Endodermal cell (in vitro differentiated cells): ENCODE measurements around the gene SCT. TPM values are rescaled to one million over a fixed set of nuclear protein-coding genes. Genes with fewer than 3 reads are reported as not detected.

ENCODE experiments used
- DNase-seq: peaks from one replicate; pipeline ENCODE4 v3.0.0-alpha.2; 2017
- H3K27ac ChIP-seq: 2 replicates; pipeline ENCODE4 v1.5.1; 2013; ENCODE audit warnings: mild to moderate bottlenecking, low read depth, low read length, moderate library complexity
- H3K27me3 ChIP-seq: 2 replicates; pipeline ENCODE4 v1.6.1; 2013; ENCODE audit warnings: mild to moderate bottlenecking, low read length, moderate library complexity; ENCODE audit not compliant: insufficient read depth, control insufficient read depth, poor library complexity, severe bottlenecking
- H3K36me3 ChIP-seq: 2 replicates; pipeline ENCODE4 v1.7.0; 2013; ENCODE audit warnings: mild to moderate bottlenecking, low read length, moderate library complexity; ENCODE audit not compliant: control insufficient read depth, insufficient read depth
- H3K4me1 ChIP-seq: one replicate; pipeline ENCODE4 v1.7.0; 2013; ENCODE audit warnings: low read length; ENCODE audit not compliant: control insufficient read depth, insufficient read depth
- H3K4me3 ChIP-seq: 2 replicates; pipeline ENCODE4 v1.5.1; 2013; ENCODE audit warnings: mild to moderate bottlenecking, low read length, moderate library complexity
- H3K9ac ChIP-seq: 2 replicates; pipeline ENCODE4 v1.6.1; 2013; ENCODE audit warnings: mild to moderate bottlenecking, low read length, moderate library complexity; ENCODE audit not compliant: poor library complexity, severe bottlenecking; ENCODE audit errors: extremely low read depth
- H3K9me3 ChIP-seq: 2 replicates; pipeline ENCODE4 v1.6.1; 2013; ENCODE audit warnings: mild to moderate bottlenecking, low read length, moderate library complexity; ENCODE audit not compliant: control insufficient read depth
- H3K27ac Mint-ChIP-seq: 2 replicates; pipeline ENCODE4 v1.8.0; 2020; ENCODE audit warnings: mixed read lengths
- H3K27me3 Mint-ChIP-seq: 2 replicates; pipeline ENCODE4 v1.8.0; 2021; ENCODE audit warnings: mild to moderate bottlenecking, mixed read lengths; ENCODE audit not compliant: insufficient read depth
- H3K36me3 Mint-ChIP-seq: 2 replicates; pipeline ENCODE4 v1.8.0; 2020; ENCODE audit warnings: low read depth, mixed read lengths
- H3K4me1 Mint-ChIP-seq: 2 replicates; pipeline ENCODE4 v1.8.0; 2020; ENCODE audit warnings: mixed read lengths
- H3K4me3 Mint-ChIP-seq: 2 replicates; pipeline ENCODE4 v1.8.0; 2020; ENCODE audit warnings: mild to moderate bottlenecking, moderate library complexity, mixed read lengths
- H3K9me3 Mint-ChIP-seq: 2 replicates; pipeline ENCODE4 v1.8.0; 2020; ENCODE audit warnings: mild to moderate bottlenecking, mixed read lengths
- CTCF ChIP-seq: fragments of 200-600 bp; sonication (generic); conservative IDR thresholded peaks from 2 replicates; pipeline ENCODE4 v1.5.0; 2021; ENCODE audit warnings: antibody characterized with exemption, mild to moderate bottlenecking
- WGBS, 2 experiments: methylation state at CpG; one replicate each; pipeline versions ENCODE4 v1.1.5 to v1.1.7; 2013; ENCODE audit warnings: missing lambda C conversion rate in 2 of 2, mixed read lengths in 1 of 2; ENCODE audit not compliant: insufficient coverage in 1 of 2, insufficient read length in 1 of 2; 5-methylcytosine and 5-hydroxymethylcytosine counted together
- total RNA-seq, 2 donors: library from RNA; stranded (reverse); fragmentation: NEBNext Ultra II Directional in 1 of 2; extraction: Animal tissue kit (Norgen Biotek cat#: 25700) in 1 of 2; gene quantifications; 2 replicates in 1 of 2; 3 replicates in 1 of 2; pipeline ENCODE4 v1.2.1, GENCODE V29; 2021

Gene SCT
- total RNA-seq, 2 donors from 2014 or later = 3.9 to 6.1 TPM

- TF ChIP-seq CTCF = no peak
- H3K4me3 ChIP-seq = no peak overlapping the region
- H3K9ac ChIP-seq = no peak overlapping the region
- H3K9me3 ChIP-seq = no peaks in the 10 kb centered on the region
- Mint-ChIP-seq H3K4me3 (no peak overlapping the region), H3K4me1 (no peaks in the 10 kb centered on the region), H3K9me3 (no peaks in the 10 kb centered on the region), H3K27me3 (no peaks in the 10 kb centered on the region), H3K27ac (no peak overlapping the region), H3K36me3 (peaks cover 62% of the 10 kb centered on the region)
- WGBS, 2 experiments = 93 to 94% methylated on average over 7 to 10 of the region's 10 CpGs
- H3K27me3 ChIP-seq = no peaks in the 10 kb centered on the region
- H3K27ac ChIP-seq = no peak overlapping the region
- no peak for DNase-seq
- H3K36me3 ChIP-seq = peaks cover 67% of the 10 kb centered on the region
- H3K4me1 ChIP-seq = no peaks in the 10 kb centered on the region
Measured at GRCh38 chr11:596374-596773, 30.6 kb downstream of the SCT start.

- Histone ChIP-seq H3K4me1 (no peaks in the 10 kb centered on the region), H3K27me3 (no peaks in the 10 kb centered on the region), H3K9me3 (no peaks in the 10 kb centered on the region), H3K27ac (no peak overlapping the region), H3K9ac (no peak overlapping the region), H3K4me3 (no peak overlapping the region), H3K36me3 (peaks cover 69% of the 10 kb centered on the region)
- no peak for DNase-seq
- 89 to 98% methylated on average over 3 to 10 of the region's 10 CpGs for WGBS, 2 experiments
- Mint-ChIP-seq H3K9me3 (no peaks in the 10 kb centered on the region), H3K4me3 (no peak overlapping the region), H3K27me3 (no peaks in the 10 kb centered on the region), H3K27ac (no peak overlapping the region), H3K4me1 (no peaks in the 10 kb centered on the region), H3K36me3 (peaks cover 67% of the 10 kb centered on the region)
- no peak for TF ChIP-seq CTCF
Measured at GRCh38 chr11:595400-595799, 31.6 kb downstream of the SCT start.

GRCh38 chr11:593347-593746 is 33.6 kb downstream of the SCT start:
- H3K4me3 ChIP-seq = no peak overlapping the region
- H3K36me3 ChIP-seq = peaks cover 71% of the 10 kb centered on the region
- Mint-ChIP-seq H3K27me3 (no peaks in the 10 kb centered on the region), H3K36me3 (peaks cover 71% of the 10 kb centered on the region), H3K4me1 (no peaks in the 10 kb centered on the region), H3K9me3 (no peaks in the 10 kb centered on the region), H3K4me3 (no peak overlapping the region), H3K27ac (peak overlapping the region; percentile 9)
- no peak for TF ChIP-seq CTCF
- no peaks in the 10 kb centered on the region for H3K27me3 ChIP-seq
- H3K9ac ChIP-seq = no peak overlapping the region
- no peaks in the 10 kb centered on the region for H3K9me3 ChIP-seq
- H3K27ac ChIP-seq = no peak overlapping the region
- no peak for DNase-seq
- no peaks in the 10 kb centered on the region for H3K4me1 ChIP-seq
- WGBS, 2 experiments = 94 to 96% methylated on average over 19 to 21 of the region's 21 CpGs
